CD4-positive, alpha-beta memory T cell (primary cell): ENCODE measurements around the gene EXOC7. TPM values are rescaled to one million over a fixed set of nuclear protein-coding genes. Genes with fewer than 3 reads are reported as not detected.

Source experiments
- CTCF ChIA-PET: fragments of 350-600 bp; sonication (Branson Sonifier 250); formaldehyde crosslinking; loops from one replicate; lab custom pipeline; 2021; ENCODE audit warnings: inconsistent platforms; ENCODE audit not compliant: partially characterized antibody; lab: Charles Lee
- POLR2A ChIA-PET: fragments of 350-600 bp; sonication (Branson Sonifier 250); formaldehyde crosslinking; loops from one replicate; lab custom pipeline; 2021; ENCODE audit not compliant: partially characterized antibody; lab: Charles Lee
- DNase-seq, 5 donors: peaks; one replicate each; pipeline versions ENCODE4 v3.0.0 to v3.0.0-alpha.2; 2020 to 2022; ENCODE audit warnings: mixed read lengths in 1 of 5
- H3K27ac ChIP-seq: one replicate; pipeline ENCODE4 v1.7.0; 2013; ENCODE audit warnings: low read depth, low read length
- H3K27me3 ChIP-seq: 2 replicates; pipeline ENCODE4 v1.7.0; 2013; ENCODE audit warnings: mild to moderate bottlenecking, low read length, moderate library complexity; ENCODE audit not compliant: insufficient read depth
- H3K36me3 ChIP-seq: 2 replicates; pipeline ENCODE4 v1.7.0; 2013; ENCODE audit warnings: mild to moderate bottlenecking, low read length, moderate library complexity; ENCODE audit not compliant: insufficient read depth
- H3K4me1 ChIP-seq: 2 replicates; pipeline ENCODE4 v1.7.0; 2013; ENCODE audit warnings: mild to moderate bottlenecking, low read length, moderate library complexity; ENCODE audit not compliant: insufficient read depth
- H3K4me3 ChIP-seq, 2 donors: one replicate each; pipeline ENCODE4 v1.7.0; 2013; ENCODE audit warnings: low read length in 2 of 2, mild to moderate bottlenecking in 1 of 2
- H3K9me3 ChIP-seq, 2 donors: one replicate each; pipeline ENCODE4 v1.7.0; 2013; ENCODE audit warnings: low read length in 2 of 2, control low read depth in 1 of 2; ENCODE audit not compliant: control insufficient read depth in 1 of 2
- H3K27ac Mint-ChIP-seq, 7 donors: one replicate each; pipeline ENCODE4 v1.8.0; 2020 to 2021; ENCODE audit warnings: mixed read lengths in 7 of 7, mild to moderate bottlenecking in 6 of 7, inconsistent platforms in 3 of 7, moderate library complexity in 3 of 7
- H3K27me3 Mint-ChIP-seq, 2 donors: one replicate each; pipeline ENCODE4 v1.8.0; 2020 to 2021; ENCODE audit warnings: mixed read lengths in 2 of 2
- H3K36me3 Mint-ChIP-seq, 2 donors: one replicate each; pipeline ENCODE4 v1.8.0; 2020 to 2021; ENCODE audit warnings: mixed read lengths in 2 of 2, inconsistent platforms in 1 of 2, mild to moderate bottlenecking in 1 of 2
- H3K4me1 Mint-ChIP-seq, 4 donors: one replicate each; pipeline ENCODE4 v1.8.0; 2020 to 2021; ENCODE audit warnings: mixed read lengths in 4 of 4, mild to moderate bottlenecking in 1 of 4
- H3K4me3 Mint-ChIP-seq, 8 donors: one replicate each; pipeline ENCODE4 v1.8.0; 2020 to 2021; ENCODE audit warnings: mixed read lengths in 8 of 8, mild to moderate bottlenecking in 7 of 8, moderate library complexity in 6 of 8, inconsistent platforms in 3 of 8
- H3K9me3 Mint-ChIP-seq, 8 donors: one replicate each; pipeline ENCODE4 v1.8.0; 2020 to 2021; ENCODE audit warnings: mixed read lengths in 8 of 8, mild to moderate bottlenecking in 5 of 8, inconsistent platforms in 3 of 8, moderate library complexity in 1 of 8
- intact Hi-C: fragments of 100-400 bp; cut with micrococcal nuclease; formaldehyde crosslinking; loops from one replicate; pipeline ENCODE4 v1.15.1; 2023
- polyA plus RNA-seq, 2 donors: library from polyadenylated mRNA; unstranded; fragments of 300-500 nt; fragmentation: Illumina TruSeq; gene quantifications; one replicate each; pipeline ENCODE4 v1.2.3, GENCODE V29; 2021
- total RNA-seq, 2 experiments: library from RNA; stranded (reverse); gene quantifications; one replicate each; pipeline ENCODE4 v1.2.3, GENCODE V29; 2021

The EXOC7 gene
- total and polyA plus RNA-seq, 4 experiments from 2014 or later: 36.2 to 184 (median 125) TPM

DNA sequence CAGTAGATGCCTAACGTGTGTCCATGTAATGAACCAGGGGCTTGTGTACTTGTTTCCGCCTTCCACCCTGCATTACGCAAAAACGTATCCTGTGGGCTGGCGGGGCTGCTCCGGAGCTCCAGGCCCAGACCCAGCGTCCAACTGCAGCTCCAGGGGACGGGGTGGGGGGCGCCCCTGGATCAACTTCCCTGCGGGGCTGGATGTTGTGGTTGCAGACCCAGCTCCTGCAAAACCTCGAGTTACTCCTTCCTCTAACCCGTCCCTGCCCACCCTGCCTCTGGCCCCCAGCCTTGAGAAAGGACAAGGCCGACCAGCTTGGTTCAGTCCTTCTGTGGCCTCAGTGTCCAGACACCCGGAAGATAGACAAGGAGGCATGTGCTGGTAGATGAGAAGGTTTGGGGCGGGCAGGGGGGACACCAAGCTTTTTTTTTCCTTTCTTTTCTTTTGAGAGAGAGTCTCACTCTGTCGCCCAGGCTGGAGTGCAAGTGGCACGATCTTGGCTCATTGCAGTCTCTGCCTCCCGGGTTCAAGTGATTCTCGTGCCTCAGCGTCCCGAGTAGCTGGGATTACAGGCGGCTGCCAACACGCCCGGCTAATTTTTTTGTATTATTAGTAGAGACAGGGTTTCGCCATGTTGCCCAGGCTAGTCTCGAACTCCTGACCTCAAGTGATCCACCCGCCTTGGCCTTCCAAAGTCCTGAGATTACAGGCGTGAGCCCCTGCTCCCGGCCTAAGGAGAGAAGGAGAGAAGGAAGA lies 731 bp upstream of the EXOC7 start:
- intact Hi-C loops: no loop called here
- H3K36me3 Mint-ChIP-seq: peaks cover 14 to 30% of the 10 kb centered on the region in 2 donors
- POLR2A ChIA-PET: interaction anchor here (0.9 to 2.8 kb wide), 25 partner anchors 11 to 397 kb away, joined by 3 to 24 read pairs (median 4); partner anchors contain the start of genes FBF1, PRPSAP1, RHBDF2 and SRP68

DNA sequence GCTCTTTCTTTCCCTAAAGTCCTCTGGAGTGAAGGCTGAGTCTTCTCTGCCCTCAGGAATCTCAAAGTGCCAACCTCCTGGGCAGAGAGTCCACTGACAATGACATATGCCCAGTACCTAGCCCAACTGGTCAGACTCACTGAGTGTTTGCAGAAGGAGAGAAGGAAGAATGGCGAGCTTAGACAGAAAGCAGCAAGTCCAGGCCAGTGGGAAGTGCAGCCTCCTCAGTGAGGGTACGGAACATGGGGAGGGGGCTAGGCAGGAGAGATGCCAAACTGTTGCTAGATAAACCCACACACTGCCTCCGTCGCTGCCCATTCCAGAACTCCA lies 678 bp downstream of the EXOC7 start:
- POLR2A ChIA-PET: interaction anchor here (0.9 to 2.8 kb wide), 14 partner anchors 10 to 437 kb away, joined by 3 to 24 read pairs (median 5); partner anchors contain the start of genes PRPSAP1, RHBDF2, SRP68 and ZACN
- intact Hi-C loops: loop anchor here (1.0 kb wide), 1 partner anchor 31 kb away; the partner anchor contains the start of gene SRP68
- peaks cover 18 to 37% of the 10 kb centered on the region in 2 donors for H3K36me3 Mint-ChIP-seq

More for the DNA sequence above, 731 bp upstream of the EXOC7 start:
- Histone ChIP-seq H3K9me3 (no peaks in the 10 kb centered on the region), H3K36me3 (peaks cover 6% of the 10 kb centered on the region), H3K27me3 (no peaks in the 10 kb centered on the region), H3K4me1 (peaks cover 27% of the 10 kb centered on the region), H3K4me3 (peak overlapping the region; percentile 84 to 86), H3K27ac (peak overlapping the region; percentile 86)
- Mint-ChIP-seq H3K4me1 (peaks cover 20 to 45% (median 33%) of the 10 kb centered on the region in 4 donors), H3K9me3 (no peaks in the 10 kb centered on the region), H3K27me3 (no peaks in the 10 kb centered on the region), H3K4me3 (peak overlapping the region; percentile 92 to 98 (median 96)), H3K27ac (peak overlapping the region; percentile 17 to 99 (median 97))
- CTCF ChIA-PET: interaction anchor here (1.0 to 4.7 kb wide), 8 partner anchors 14 to 195 kb away, joined by 3 to 30 read pairs (median 6); no protein-coding TSS in a partner anchor
- no peak for DNase-seq

DNA sequence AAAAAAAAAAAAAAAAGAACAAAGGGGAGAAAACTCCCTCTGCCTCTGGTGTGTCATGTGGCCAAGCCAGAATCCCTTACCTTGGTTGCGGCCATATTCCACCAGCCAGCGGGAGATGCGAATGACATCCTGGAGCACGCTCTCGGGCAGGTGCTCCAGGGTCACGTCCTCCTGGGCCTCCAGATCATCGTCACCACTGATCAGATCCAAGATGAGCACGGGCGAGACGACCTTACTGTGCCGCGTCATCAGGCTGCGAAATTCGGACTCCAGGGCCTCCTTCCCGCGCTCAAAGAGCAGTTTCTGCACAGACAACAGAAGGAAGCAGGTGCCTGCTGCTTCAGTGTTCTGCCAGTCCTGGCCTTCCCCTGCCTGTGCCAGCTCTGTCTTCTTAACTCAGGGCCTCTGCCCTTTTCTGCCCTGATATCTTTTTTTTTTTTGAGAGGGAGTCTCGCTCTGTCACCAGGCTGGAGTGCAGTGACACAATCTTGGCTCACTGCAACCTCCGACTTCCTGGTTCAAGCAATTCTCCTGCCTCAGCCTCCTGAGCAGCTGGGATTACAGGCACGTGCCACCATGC lies 5.8 kb downstream of the EXOC7 start:
- CTCF ChIA-PET: no interaction called here

More for the DNA sequence above, 678 bp downstream of the EXOC7 start:
- H3K4me1 ChIP-seq: peaks cover 27% of the 10 kb centered on the region
- no peak for DNase-seq
- H3K27me3 ChIP-seq: no peaks in the 10 kb centered on the region
- no peaks in the 10 kb centered on the region for H3K9me3 ChIP-seq
- H3K27ac ChIP-seq: peak overlapping the region; percentile 86
- CTCF ChIA-PET: interaction anchor here (1.1 to 4.7 kb wide), 6 partner anchors 39 to 196 kb away, joined by 3 to 30 read pairs (median 6); no protein-coding TSS in a partner anchor
- H3K4me1 Mint-ChIP-seq: peaks cover 20 to 49% (median 33%) of the 10 kb centered on the region in 4 donors
- peak overlapping the region; percentile 84 to 86 for H3K4me3 ChIP-seq
- H3K27me3 Mint-ChIP-seq: no peaks in the 10 kb centered on the region
- no peaks in the 10 kb centered on the region for H3K9me3 Mint-ChIP-seq
- H3K4me3 Mint-ChIP-seq: peak overlapping the region; percentile 92 to 98 (median 96)
- H3K36me3 ChIP-seq: peaks cover 7% of the 10 kb centered on the region
- H3K27ac Mint-ChIP-seq: peak overlapping the region; percentile 95 to 99 (median 97)

DNA sequence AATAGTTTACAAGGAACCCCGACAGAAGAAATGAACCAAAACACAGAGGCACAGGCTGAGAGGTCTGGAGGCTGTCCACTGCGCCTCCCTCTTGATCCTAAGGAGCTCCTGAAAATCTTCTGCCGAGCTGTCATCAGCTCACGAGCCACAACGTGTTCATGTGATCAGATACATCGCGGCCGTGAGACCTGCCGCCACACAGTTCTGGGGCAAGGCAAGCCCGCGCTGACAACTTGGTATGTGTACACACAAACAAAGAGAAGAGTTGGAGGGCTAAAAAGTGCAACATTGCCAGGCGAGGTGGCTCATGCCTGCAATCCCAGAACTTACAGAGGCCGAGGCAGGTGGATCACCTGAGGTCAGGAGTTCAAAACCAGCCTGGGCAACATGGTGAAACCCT lies 7.6 kb downstream of the EXOC7 start:
- peaks cover 39 to 56% of the 10 kb centered on the region in 2 donors for H3K36me3 Mint-ChIP-seq
- no peak for DNase-seq
- no peaks in the 10 kb centered on the region for H3K27me3 Mint-ChIP-seq
- Histone ChIP-seq H3K9me3 (no peaks in the 10 kb centered on the region), H3K27me3 (no peaks in the 10 kb centered on the region), H3K36me3 (peaks cover 47% of the 10 kb centered on the region), H3K27ac (no peak overlapping the region), H3K4me1 (no peaks in the 10 kb centered on the region), H3K4me3 (no peak overlapping the region)
- H3K27ac Mint-ChIP-seq: peak overlapping the region in 1 of 7 donors; percentile 61
- intact Hi-C loops: no loop called here
- ChIA-PET CTCF (interaction anchor here (0.9 to 3.7 kb wide), 7 partner anchors 10 to 347 kb away, joined by 3 to 15 read pairs (median 3); no protein-coding TSS in a partner anchor), POLR2A (interaction anchor here (5.6 kb wide), 1 partner anchor 8 kb away, joined by 24 read pairs; the partner anchor contains the start of gene EXOC7)
- H3K9me3 Mint-ChIP-seq: no peaks in the 10 kb centered on the region
- peaks cover 4 to 20% (median 11%) of the 10 kb centered on the region in 4 donors for H3K4me1 Mint-ChIP-seq
- H3K4me3 Mint-ChIP-seq: no peak overlapping the region

More for the DNA sequence above, 5.8 kb downstream of the EXOC7 start:
- H3K4me3 Mint-ChIP-seq: no peak overlapping the region
- H3K4me3 ChIP-seq: no peak overlapping the region
- no peaks in the 10 kb centered on the region for H3K27me3 ChIP-seq
- H3K36me3 ChIP-seq: peaks cover 39% of the 10 kb centered on the region
- H3K9me3 ChIP-seq: no peaks in the 10 kb centered on the region
- H3K4me1 ChIP-seq: peaks cover 17% of the 10 kb centered on the region
- H3K36me3 Mint-ChIP-seq: peaks cover 36 to 60% of the 10 kb centered on the region in 2 donors
- POLR2A ChIA-PET: no interaction called here
- no peaks in the 10 kb centered on the region for H3K27me3 Mint-ChIP-seq
- no peaks in the 10 kb centered on the region for H3K9me3 Mint-ChIP-seq
- H3K27ac ChIP-seq: no peak overlapping the region
- no peak overlapping the region for H3K27ac Mint-ChIP-seq
- intact Hi-C loops: no loop called here
- peaks cover 15 to 32% (median 21%) of the 10 kb centered on the region in 4 donors for H3K4me1 Mint-ChIP-seq
- no peak for DNase-seq

DNA sequence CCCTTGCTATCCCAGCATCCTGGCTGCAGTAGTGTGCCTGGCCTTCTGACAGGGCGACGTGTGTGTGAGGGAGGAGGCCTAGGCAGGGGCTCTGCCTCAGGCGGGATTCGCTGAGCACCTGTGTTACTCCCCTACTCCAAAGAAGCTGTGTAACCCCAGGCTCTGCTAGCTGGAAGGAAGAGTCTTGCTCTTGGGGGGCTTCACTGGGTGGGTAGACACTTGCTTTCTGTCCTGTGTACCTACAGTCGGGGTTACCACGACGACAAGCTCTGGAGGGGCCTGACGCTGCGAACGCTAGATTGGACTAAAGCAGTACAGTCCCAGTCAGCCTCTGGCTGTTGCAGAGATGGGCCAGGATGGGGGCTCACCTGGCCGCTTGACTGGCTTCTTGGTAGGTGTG lies 9.5 kb downstream of the EXOC7 start:
- ChIA-PET POLR2A (interaction anchor here (0.6 to 5.6 kb wide), 3 partner anchors 10 to 86 kb away, joined by 3 to 24 read pairs (median 13); partner anchors contain the start of genes EXOC7 and ZACN), CTCF (interaction anchor here (0.7 to 3.7 kb wide), 2 partner anchors 186 to 291 kb away, joined by 4 to 15 read pairs; no protein-coding TSS in a partner anchor)
- Histone ChIP-seq H3K4me1 (no peaks in the 10 kb centered on the region), H3K9me3 (no peaks in the 10 kb centered on the region), H3K27me3 (no peaks in the 10 kb centered on the region), H3K27ac (no peak overlapping the region), H3K4me3 (no peak overlapping the region), H3K36me3 (peaks cover 59% of the 10 kb centered on the region)
- Mint-ChIP-seq H3K4me1 (peaks cover 1 to 15% (median 4%) of the 10 kb centered on the region in 4 donors), H3K9me3 (no peaks in the 10 kb centered on the region), H3K4me3 (no peak overlapping the region), H3K36me3 (peaks cover 36 to 56% of the 10 kb centered on the region in 2 donors), H3K27me3 (no peaks in the 10 kb centered on the region), H3K27ac (peak overlapping the region in 1 of 7 donors; percentile 71)
- no peak for DNase-seq
- intact Hi-C loops: no loop called here

DNA sequence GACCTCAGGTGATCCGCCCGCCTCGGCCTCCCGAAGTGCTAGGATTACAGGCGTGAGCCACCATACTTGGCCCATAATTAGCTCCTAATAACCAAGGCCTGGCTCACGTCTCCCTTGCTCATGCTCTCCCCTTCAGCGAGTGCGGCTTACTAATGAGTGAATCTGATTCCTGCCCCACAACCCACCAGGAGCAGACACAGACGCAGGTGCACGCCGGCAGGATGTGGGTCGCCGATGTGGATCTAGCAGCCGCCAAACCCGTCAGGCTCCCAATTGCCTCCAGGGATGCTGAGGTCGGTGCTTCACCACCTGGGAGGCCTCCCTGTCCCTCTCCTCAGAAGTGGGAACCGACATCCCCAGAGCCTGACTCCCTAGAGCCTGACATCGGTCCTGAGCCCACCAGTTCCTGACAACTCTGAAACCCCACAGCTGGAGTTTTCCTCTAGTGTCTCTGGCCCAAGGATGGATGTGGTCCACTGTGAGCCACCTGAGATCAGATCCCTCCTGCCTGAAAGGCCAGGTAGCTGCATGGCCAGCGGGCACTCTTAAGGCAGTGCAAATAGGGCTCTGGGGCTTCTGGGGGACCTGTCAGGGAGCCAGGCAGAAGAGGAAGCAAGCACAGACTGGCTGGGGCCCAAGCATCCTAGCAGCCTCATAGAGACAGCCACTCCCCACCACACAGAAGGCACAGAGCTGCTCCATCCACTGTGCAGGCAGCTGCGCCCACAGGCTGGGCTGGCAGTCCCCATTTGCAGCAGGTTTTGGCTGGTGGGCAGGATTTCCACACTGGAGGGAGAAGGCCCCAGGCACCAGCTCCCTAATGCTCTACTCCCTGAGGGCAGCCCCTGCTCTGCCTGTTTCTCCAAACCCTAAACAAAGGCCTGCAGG lies 10.8 kb downstream of the EXOC7 start:
- H3K4me1 Mint-ChIP-seq: peaks cover 1 to 15% (median 3%) of the 10 kb centered on the region in 4 donors
- CTCF ChIA-PET: interaction anchor here (1.4 to 3.7 kb wide), 2 partner anchors 30 to 187 kb away, joined by 3 to 15 read pairs; no protein-coding TSS in a partner anchor
- DNase-seq: no peak
- Histone ChIP-seq H3K9me3 (no peaks in the 10 kb centered on the region), H3K27ac (no peak overlapping the region), H3K4me1 (no peaks in the 10 kb centered on the region), H3K36me3 (peaks cover 69% of the 10 kb centered on the region), H3K4me3 (no peak overlapping the region), H3K27me3 (no peaks in the 10 kb centered on the region)
- intact Hi-C loops: no loop called here
- no peaks in the 10 kb centered on the region for H3K9me3 Mint-ChIP-seq
- peaks cover 38 to 60% of the 10 kb centered on the region in 2 donors for H3K36me3 Mint-ChIP-seq
- POLR2A ChIA-PET: interaction anchor here (0.7 to 5.6 kb wide), 4 partner anchors 8 to 163 kb away, joined by 3 to 24 read pairs (median 8); partner anchors contain the start of genes EXOC7 and ZACN
- no peaks in the 10 kb centered on the region for H3K27me3 Mint-ChIP-seq
- H3K4me3 Mint-ChIP-seq: no peak overlapping the region
- no peak overlapping the region for H3K27ac Mint-ChIP-seq
